ENCODE measurements around the gene JRKL.

Gene JRKL

DNA sequence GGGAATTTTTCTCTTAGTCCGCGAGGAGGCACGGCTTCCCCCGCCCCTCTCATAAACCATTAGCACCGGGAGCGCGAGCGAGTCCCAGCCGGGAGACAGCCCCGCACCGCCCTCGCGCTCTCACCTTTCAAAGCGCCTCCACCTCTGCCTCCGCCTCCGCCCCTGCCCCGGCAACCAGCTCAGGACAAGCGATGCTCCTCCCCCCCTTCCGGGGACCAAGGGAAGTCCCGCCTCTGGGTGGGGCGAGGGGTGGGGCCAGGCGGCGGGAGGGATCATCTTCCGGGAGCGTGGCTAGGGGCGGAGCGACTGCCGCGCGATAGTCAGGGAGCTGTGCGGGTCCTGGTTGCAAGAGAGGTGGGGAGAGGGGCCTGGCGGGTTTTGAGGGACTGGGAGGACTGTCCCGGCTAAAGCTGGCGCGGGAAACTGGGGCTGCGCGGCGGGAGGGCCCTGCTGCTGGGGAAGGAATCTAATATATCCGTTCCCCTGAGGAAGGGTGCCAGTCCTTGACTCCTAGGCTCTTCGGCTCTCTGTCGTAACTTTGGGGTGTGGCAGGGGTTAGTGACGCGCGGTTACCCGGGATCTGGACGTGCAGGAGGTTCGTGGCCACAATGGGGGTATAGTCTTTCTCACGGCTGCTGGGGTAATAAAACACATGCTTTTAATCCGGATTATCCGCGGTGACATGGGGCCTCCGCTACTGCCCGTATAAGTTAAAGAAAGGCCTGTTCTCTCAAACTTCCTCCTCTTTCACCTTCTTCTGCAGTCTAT lies at the start of gene JRKL, which contains the start of gene CCDC82:
Gene JRKL (plus strand): TSS at position 294 of the 768 bp plus-strand sequence. CDS start 637 bp downstream, outside the sequence.
Gene CCDC82 (minus strand): TSS at position 193 of the 768 bp plus-strand sequence. CDS start 5,165 bp downstream, outside the sequence.
- DNase-seq (ENCODE audit: low read depth in 2 of 2) = peak; percentile 96 to 98

DNA sequence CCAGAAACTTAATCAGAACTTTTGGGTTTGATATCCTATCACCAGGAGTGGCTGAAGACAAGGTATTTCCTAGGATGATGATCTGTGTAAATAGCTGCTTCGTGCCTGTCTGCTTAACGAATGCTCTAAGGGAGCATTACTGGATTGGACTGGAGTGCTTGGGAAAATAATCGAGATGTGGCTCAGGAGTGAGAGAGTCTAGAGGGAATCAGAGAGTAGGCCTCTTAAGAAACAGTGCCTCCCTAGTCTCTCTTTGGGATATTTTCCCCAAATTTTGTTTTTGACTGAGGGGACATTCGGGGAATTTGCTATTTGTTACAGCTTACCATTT lies 49.3 kb upstream of the JRKL start:
- DNase-seq (ENCODE audit: low read depth in 2 of 2) = no peak

DNA sequence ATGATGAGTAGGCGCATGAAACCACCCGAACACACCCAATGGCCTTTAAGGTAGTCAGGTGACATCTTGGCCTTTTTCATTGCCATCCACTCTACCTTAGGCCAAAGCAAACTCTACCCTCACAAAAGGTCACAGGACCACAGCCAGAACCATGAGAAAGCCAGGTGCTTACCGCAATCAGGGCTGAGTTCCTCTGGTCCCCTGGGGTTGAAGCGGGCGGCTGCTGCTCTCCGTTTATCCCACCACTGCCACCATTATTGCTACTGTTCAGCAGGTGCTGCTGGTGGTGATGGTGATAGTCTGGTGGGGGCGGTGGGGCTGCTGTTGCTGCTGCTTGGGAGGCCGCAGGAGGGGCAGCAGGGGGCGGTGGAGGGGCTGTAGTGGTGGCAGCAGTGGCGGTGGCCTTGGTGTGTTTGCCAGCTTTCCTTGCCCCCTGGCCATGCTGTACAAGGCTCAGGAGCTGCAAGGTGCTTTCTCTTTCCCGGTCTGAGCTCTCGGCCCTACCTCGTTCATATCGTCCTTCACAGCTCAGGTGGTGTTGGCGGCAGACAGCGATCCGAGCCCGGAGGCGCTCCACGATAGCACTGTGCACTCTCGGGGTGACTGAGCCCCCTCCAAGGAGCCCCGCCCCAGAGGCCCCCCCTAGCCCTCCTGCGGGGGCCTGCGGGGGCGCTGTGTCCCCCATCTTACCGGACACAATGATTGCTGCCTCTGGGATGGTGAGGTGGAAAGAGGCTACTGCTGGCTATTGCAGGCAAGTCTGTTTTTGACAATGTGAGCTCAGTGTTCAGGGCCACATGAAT lies 48.4 kb upstream of the JRKL start:
- peak in 1 of 2 donors; percentile 57 for DNase-seq (ENCODE audit: low read depth in 2 of 2)

DNA sequence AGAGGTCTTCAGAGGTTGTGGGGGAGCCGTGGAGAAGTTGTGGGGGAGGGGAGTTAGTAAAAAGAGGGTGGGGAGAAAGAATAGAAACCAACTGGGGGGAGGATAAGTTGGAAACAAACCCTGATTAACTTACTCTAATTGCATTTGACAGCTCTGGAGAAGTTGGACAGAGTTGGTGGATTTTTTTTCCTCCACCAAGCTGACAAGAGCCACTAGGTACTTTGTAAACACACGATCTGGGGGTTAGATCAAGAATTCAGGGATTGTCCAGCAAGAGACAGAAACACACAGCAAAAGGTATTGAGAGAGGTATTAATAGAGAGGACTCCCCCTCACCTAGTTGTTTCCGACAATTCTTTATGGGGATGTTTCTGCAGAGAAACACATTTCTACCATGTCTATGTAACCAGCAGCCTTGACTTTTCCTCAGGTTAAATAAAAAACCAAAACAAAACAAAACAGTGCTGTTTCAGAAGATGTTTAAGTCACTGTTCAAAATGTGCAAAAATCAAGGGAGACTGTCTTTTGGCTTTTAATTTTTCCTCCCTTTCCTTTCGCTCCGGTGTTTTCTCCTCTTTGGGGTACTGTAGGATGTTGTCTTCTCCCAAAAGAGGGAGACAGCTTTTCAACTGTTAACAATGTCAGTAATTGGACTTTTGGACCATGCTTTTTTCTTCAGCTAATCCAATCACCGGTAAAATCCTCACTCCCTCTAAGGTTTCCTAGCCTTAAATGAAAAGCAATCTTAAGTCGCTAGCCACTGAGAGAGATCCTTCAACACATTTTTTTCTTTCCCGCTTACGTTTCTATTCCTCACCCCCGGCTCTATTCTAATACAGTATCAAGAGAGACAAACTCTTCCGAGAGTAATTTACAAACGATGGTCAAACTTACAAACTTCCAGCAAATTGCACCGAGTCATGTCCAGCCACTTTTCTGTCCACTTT lies 47.5 kb upstream of the JRKL start:
- DNase-seq (ENCODE audit: low read depth in 2 of 2) = no peak

DNA sequence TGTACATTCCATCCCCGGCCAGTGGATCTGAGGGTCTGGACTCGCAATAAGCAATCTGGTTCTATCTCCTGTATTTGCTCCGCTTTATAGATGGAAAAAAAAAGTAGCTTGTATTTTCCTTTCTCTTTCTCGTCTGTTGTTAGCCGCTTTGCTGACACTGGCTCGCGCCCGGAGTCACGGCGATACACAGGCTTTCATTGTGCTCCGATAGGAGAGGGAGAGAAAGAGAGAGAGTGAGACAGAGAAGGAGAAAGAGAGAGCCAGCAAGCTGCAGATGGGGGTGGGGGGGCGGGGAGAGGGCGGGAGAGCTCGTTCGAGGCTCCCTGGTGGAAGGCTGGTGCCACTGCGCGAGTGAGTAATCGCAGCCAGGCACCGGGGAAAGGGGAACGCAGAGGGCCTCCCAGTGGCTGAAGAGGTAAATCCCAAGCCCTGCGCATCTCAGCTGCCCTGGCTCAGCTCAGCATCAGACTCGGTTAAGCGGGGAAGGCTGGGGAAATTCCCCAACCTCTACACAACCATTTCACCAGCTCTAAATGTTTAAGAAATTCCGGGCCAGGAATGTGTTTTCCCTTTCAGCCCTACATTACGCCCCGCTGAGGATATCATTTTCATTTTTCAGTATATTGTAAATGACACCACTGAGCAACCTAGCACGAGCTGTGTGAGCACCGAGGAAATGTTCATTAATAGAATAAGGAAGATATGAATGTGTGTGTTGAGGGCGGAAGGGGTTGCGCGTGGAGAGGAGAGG lies 46.7 kb upstream of the JRKL start, which contains the start of gene MAML2:
Gene MAML2 (minus strand): TSS at position 235 of the 751 bp plus-strand sequence. CDS start 1,300 bp downstream, outside the sequence.
- peak; percentile 88 to 89 for DNase-seq (ENCODE audit: low read depth in 2 of 2)

DNA sequence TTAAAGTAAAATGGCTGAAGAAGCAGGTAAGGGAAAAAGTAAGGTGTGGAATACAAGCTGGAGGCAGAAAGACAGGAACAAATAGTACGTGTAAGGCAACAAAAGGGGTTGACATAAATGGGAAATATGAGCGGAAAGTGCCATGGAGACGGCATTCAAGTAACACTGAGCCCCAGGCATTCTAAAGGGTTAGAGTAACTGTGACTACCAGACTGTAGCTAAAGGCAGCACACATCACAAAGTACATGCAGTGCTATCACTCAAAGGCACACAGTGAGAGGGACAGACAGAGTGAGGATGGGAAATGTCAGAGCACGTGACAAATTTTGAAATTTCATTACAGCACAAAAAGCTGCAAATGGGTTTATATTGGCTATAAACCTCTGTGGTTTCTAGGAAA lies 33.0 kb upstream of the JRKL start:
- DNase-seq (ENCODE audit: low read depth in 2 of 2) = no peak

DNA sequence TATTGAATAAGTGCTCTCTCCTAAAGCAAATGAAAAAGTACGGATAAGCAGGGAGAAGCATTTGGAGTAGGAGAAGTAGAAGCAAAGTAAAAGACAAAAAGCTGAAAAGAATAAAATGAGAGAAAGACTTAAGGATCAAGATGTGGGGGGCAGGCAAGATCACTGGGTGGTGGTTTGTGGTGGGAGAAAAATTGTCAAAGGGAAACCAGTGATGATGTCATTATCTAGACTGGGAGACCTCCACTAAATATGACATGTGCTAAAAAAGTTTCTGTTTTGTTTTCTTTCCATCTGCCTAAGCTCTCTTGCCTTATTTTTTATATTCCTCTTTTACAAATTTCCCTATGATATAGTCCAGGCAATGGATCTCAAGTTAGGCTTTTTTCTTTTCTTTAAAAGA lies 32.0 kb upstream of the JRKL start:
- DNase-seq (ENCODE audit: low read depth in 2 of 2) = no peak

DNA sequence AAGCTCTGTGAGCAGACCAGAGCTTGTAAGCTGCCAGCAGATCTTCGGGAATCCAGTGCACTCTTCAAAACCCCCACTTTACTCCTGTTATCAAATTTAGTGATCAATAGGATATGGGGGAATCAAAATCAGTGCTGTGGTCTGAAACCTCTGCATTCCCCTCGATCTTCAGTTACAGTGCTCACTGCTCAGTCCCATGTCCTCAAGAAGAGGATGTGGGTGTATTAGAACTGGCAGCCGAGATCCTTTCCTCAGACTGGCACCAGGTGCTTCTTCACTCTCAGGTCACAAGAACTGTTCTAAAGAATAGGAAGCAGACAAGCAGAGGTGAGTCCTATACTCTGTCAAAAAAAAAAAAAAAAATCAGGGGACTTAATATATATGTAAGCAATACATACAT lies 31.5 kb upstream of the JRKL start:
- DNase-seq (ENCODE audit: low read depth in 2 of 2) = no peak

DNA sequence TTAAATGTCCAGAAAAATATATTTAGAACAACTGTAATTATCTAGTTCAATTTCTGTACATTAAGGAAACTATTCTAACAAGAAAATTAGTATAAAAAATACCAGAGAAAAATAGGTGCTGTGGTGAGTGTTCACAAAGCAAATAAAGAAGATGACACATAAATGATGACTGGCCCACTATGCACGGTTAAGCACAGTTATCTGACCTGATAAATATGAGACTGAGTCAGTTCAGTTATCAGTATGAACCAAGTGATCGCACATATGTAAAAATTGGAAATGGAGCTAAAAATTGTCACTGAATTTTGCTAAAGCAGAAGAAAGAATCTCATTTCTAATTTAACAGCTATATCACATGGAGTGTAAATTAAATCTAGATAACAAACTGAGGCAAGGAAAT lies 28.0 kb upstream of the JRKL start:
- DNase-seq (ENCODE audit: low read depth in 2 of 2) = no peak

DNA sequence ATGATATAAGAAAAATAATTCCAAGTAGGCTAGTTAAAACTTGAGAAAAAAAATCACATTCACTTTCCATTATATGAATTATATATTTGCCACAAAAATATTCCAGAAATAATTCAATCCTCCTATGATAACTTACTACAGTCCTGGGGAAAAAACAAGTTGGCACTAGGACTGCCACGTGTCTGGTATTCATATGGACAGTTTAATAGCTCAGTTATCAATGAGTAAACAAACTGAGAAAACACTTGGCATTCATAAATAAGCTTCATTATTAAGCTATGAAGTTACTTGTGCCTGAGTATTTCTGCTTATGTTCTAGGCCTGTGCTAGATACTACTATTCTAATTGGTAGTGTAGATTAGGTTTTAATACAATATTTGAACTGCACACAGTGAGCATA lies 24.3 kb upstream of the JRKL start:
- DNase-seq (ENCODE audit: low read depth in 2 of 2) = no peak

DNA sequence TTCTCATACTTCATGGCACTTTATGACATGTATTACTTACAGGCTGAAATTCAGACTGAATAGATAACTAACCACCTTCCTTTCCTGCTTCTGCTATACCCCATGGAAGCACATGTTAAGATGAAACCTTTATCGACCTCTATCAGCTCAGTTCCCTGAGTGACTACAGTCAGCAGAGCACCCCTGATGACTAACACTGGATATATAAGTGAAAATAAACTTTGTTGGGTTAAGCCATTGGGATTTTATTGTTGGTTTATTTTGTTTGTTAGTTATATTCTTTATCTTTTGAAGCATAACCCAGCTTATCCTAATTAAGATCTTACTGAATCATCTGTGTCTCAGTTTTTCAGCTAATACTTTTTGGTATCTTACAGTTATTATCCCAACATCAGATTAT lies 23.8 kb upstream of the JRKL start:
- no peak for DNase-seq (ENCODE audit: low read depth in 2 of 2)

DNA sequence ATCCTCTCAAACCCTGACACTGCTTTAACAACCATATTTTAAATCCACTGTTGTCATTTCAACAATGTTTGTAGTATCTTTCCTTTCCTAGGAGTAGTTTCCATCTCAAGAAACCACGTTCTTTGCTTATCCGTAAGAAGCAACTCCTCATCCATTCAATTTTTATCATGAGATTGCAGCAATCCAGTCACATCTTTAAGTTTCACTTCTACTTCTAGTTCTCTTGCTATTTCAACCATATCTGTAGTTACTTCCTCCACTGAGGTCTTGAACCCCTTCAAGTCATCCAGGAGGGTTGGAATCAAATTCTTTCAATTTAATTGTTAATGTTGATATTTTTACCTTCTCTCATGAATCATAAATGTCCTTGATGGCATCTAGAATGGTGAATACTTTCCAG lies 22.5 kb upstream of the JRKL start:
- no peak for DNase-seq (ENCODE audit: low read depth in 2 of 2)

DNA sequence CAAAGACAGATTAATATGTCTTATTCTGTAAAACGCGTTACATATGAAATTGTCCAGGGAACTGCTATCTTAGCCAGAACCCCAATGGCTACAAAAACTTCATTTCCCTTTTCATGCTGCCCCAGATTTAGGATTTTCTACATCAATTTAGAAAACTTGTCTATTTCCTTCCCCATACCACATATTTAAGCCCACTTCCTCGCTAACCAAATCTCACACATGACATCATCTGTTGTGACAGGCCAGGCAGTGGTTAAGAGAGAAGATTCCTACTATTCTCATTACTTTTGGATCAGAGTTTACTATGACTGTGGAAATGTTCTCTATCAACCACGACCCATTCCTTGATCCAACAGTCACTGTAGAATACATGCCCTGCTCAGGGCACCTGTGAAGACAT lies 16.0 kb upstream of the JRKL start:
- DNase-seq (ENCODE audit: low read depth in 2 of 2) = no peak

DNA sequence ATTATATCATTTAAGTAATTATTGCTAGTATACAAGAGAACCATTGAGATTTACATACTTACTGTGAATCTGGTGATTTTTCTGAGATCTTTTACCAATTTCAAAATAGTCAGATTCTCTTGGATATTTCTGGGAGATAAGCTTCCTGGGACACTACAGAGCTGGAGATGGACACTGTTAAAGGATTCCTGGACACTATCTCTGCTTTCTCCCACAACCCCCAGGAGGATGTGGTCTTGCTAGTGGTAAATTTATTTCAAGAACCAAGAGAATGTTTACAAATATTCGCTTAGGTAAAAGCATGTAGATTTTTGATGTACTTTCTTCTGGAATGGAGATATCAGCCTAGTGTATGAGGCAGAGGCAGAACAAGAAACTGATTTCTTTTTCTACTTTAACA lies 13.0 kb upstream of the JRKL start:
- no peak for DNase-seq (ENCODE audit: low read depth in 2 of 2)

DNA sequence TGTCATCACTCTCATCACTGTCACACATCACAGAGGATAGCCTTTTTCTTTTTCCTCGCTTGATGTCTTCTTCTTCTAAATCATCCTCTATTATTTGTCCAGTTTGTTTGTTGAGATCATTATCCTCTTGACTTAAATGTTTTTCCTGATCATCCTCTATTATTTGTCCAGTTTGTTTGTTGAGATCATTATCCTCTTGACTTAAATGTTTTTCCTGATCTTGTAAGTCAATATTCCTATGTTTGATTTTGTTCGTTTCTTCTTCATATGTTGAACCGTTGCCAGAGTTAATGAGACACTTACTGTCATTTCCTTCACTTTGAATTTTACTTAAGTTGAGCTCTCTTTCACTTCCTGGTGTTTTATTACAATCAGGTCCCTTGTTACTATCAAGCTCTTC lies 5.7 kb upstream of the JRKL start:
- DNase-seq (ENCODE audit: low read depth in 2 of 2) = no peak

DNA sequence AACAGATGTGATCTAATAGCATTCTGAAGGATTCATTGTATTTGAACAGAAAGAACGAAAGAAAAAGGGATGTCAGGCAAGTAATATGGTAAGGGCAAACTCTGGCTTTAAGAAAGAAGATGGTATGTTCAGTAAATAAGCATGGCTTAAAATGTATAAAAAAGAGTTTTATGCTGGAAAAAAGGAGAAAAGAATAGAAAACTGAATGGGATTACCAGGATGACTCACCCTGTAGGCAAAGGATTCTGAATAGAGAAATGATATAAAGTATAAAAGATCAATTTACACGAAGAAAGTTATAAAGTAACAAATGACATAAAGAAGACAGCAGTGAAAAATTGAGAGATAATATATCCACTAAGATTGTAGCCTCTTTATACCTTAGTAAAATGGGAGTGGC lies 4.6 kb upstream of the JRKL start:
- no peak for DNase-seq (ENCODE audit: low read depth in 2 of 2)

DNA sequence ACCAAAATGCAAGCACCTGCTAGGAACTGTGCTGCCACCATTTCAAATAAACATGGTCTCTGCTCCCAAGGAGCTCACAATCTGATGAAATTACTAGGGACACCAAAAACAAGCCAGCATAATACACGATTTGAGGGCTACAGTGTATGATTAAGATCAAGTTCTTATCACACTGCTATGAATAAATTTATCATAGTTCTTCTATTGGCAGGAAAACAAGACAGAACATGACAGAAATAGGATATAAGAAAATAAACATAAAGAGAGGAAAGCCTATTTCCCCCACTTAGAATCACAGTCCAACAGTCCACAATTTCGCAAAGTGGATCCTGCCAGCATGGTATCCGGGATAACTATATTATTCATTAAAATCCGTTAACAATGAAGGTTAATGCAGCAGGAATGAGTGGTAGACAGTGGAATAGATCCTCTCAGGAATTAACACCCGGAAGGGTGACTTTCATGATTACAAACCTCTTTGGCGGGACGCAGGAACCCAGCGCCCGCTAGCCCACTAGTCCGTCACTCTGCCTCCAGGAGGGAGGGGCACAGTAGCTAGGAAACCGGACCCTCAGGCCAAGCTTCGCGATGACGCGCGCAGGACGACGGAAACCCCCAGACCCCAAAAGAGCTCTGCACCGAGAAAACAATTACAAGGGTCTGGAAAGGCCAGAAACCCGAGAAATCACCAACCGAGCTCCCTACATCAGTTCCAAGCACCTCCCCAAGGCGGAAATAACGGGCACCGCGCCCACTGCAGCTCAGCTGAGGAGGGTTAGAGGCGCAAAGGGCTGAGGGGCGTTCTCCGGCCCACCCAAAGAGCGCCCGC lies 708 bp upstream of the JRKL start:
- no peak for DNase-seq (ENCODE audit: low read depth in 2 of 2)

DNA sequence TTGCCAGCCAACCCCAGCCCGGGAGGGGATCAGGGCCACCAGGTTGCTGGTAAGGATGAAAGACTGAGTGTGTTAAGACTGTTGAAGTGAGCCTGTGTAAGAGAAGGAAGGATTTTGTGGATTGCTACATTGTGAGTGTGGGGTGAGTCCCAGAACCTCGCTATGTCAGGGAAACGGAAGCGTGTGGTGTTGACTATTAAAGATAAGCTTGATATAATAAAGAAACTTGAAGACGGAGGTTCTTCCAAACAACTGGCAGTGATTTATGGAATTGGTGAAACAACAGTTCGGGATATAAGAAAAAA lies 627 bp downstream of the JRKL start:
- DNase-seq (ENCODE audit: low read depth in 2 of 2) = no peak

DNA sequence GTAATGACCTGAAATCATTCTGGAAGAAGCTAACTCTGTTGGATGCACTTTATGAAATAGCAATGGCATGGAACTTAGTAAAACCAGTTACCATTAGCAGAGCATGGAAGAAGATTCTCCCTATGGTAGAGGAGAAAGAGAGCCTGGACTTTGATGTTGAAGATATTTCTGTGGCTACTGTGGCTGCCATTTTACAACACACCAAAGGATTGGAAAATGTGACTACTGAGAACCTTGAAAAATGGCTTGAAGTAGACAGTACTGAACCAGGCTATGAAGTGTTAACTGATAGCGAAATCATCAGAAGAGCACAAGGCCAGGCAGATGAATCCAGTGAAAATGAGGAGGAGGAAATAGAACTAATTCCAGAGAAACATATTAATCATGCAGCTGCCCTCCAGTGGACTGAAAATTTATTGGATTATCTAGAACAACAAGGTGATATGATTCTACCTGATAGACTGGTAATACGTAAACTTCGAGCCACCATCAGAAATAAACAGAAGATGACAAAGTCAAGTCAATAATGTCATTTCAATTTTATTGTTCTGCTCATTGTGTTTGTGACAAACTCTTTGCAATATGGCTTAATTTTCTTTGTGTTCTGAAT lies 2.0 kb downstream of the JRKL start:
- DNase-seq (ENCODE audit: low read depth in 2 of 2) = no peak

DNA sequence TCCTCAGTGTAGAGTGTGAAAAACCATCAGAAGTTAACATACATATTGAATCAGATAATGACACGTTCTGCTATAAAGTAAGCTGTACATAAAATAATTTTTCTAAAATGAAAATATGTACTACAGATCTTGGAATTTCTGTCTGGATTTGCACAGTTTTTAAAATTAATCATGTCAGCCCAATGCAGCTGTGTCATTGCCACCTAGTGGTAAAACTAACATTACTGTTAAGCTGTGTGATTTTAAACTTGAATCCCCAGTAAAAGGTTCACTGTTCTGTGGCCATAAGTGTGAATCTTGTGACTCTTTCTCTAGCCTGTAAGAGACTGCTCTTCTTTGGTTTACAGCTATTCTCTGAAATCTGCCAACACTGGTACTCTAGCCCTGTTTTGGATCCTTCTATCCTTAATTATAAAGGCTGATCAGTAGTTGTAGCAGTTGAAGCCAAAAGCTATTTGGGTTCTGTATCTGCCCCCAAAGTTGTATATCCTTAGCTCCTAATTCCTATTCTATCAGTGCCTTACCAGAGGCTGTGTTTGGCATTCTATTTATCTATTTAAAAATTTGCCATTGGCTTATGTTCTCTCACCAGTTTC lies 4.0 kb downstream of the JRKL start:
- DNase-seq (ENCODE audit: low read depth in 2 of 2) = no peak
